ENCODE results near the gene HACE1. TPM values are rescaled to one million over a fixed set of nuclear protein-coding genes. Genes with fewer than 3 reads are reported as not detected.

Gene HACE1
- total and polyA plus RNA-seq, 2 donors from 2014 or later = 6.2 to 12.3 TPM

- Histone ChIP-seq H3K9ac (ENCODE audit: low read length in 3 of 3) (no peak overlapping the region), H3K36me3 (ENCODE audit: control insufficient read depth in 2 of 3, insufficient read depth in 3 of 3, low read length in 3 of 3) (no peaks in the 10 kb centered on the region), H3K27ac (ENCODE audit: low read depth in 2 of 2, low read length in 2 of 2) (peak overlapping the region; percentile 18 to 23), H3K27me3 (ENCODE audit: control insufficient read depth, insufficient read depth, low read length) (no peaks in the 10 kb centered on the region), H3K4me3 (ENCODE audit: low read length in 3 of 3) (no peak overlapping the region), H3K9me3 (ENCODE audit: control insufficient read depth in 2 of 3, insufficient read depth in 1 of 3, low read length in 3 of 3) (no peaks in the 10 kb centered on the region), H3K4me1 (ENCODE audit: control insufficient read depth in 2 of 3, insufficient read depth in 2 of 3, low read depth in 1 of 3, low read length in 3 of 3) (peaks cover 0 to 4% (median 3%) of the 10 kb centered on the region in 3 donors)
- DNase-seq (peak in 2 of 5 donors; percentile 44 to 51), FAIRE-seq (no peak)
- no peak for TF ChIP-seq CTCF (IDR thresholded peaks at IDR 0.05; ENCODE audit: borderline replicate concordance, extremely low read depth, insufficient read depth)
- intact Hi-C loops (cut with DNase I) = no loop called here
These were observed 173.1 kb downstream of the HACE1 start for GRCh38 chr6:104686550-104687175.

DNA sequence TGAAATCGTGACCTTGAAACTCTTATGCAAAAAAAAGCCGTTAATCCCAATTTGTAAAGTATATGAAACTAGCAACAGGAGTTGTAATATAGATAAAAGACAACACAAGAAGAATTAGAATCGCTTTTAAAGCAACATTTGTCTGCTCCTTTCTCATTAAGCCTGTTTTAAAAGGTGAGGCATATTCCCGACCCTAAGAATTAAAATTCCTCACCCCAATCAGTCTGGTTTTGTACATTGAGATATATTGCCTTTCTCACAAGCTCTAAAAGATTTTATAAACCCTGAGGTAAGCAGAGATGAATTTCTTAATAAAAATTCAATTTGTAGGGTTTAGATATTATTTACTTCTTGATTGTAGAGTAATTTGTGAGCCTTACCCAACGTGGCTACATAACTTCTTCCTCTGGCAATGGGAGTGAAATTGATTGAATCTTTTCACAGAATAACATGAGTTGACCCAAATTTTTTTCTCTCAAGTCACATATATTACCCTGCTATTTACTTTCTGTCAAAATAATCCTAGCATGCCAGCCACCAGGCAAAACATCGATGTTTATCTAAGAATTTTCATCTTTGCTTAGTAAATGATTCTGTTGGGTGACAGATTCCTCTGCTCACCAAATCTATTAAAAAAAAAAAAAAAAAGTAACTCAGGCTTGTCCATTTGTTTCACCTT, 173.7 kb downstream of the HACE1 start:
- Histone ChIP-seq H3K9me3 (ENCODE audit: control insufficient read depth in 2 of 3, insufficient read depth in 1 of 3, low read length in 3 of 3) (no peaks in the 10 kb centered on the region), H3K36me3 (ENCODE audit: control insufficient read depth in 2 of 3, insufficient read depth in 3 of 3, low read length in 3 of 3) (no peaks in the 10 kb centered on the region), H3K4me1 (ENCODE audit: control insufficient read depth in 2 of 3, insufficient read depth in 2 of 3, low read depth in 1 of 3, low read length in 3 of 3) (peaks cover 0 to 4% (median 3%) of the 10 kb centered on the region in 3 donors), H3K27ac (ENCODE audit: low read depth in 2 of 2, low read length in 2 of 2) (no peak overlapping the region), H3K27me3 (ENCODE audit: control insufficient read depth, insufficient read depth, low read length) (no peaks in the 10 kb centered on the region), H3K4me3 (ENCODE audit: low read length in 3 of 3) (no peak overlapping the region), H3K9ac (ENCODE audit: low read length in 3 of 3) (no peak overlapping the region)
- DNase-seq (no peak), FAIRE-seq (no peak)
- no peak for TF ChIP-seq CTCF (IDR thresholded peaks at IDR 0.05; ENCODE audit: borderline replicate concordance, extremely low read depth, insufficient read depth)
- intact Hi-C loops (cut with DNase I) = no loop called here

DNA sequence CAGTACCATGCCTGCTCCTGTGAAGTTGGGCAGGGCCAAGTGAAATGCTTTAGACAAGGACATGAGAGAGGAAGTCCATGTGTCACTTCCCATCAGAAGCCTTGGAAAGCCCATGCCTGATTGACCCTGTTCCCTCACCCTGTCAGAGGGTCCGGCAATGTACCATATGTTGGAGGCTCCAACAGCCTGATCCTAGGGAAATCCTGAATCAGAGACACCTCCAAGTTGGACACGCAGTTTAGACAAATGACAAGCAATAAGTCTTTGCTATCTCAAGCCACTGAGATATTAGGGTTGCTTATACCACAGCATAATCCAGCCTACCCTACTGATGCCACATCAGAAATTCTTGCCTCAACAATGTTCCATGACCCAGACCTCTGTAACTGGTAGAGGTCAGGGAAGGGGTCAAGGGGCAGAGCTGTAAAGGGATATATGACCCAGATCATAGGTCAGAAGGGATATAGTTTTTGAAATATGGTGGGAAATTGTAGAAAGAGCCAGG, 174.8 kb downstream of the HACE1 start:
- intact Hi-C loops (cut with DNase I) = no loop called here
- no peaks in the 10 kb centered on the region for H3K9me3 ChIP-seq (ENCODE audit: control insufficient read depth in 2 of 3, insufficient read depth in 1 of 3, low read length in 3 of 3)
- no peaks in the 10 kb centered on the region for H3K36me3 ChIP-seq (ENCODE audit: control insufficient read depth in 2 of 3, insufficient read depth in 3 of 3, low read length in 3 of 3)
- H3K9ac ChIP-seq (ENCODE audit: low read length in 3 of 3) = no peak overlapping the region
- no peak overlapping the region for H3K27ac ChIP-seq (ENCODE audit: low read depth in 2 of 2, low read length in 2 of 2)
- no peak for FAIRE-seq
- peaks cover 0 to 4% (median 3%) of the 10 kb centered on the region in 3 donors for H3K4me1 ChIP-seq (ENCODE audit: control insufficient read depth in 2 of 3, insufficient read depth in 2 of 3, low read depth in 1 of 3, low read length in 3 of 3)
- no peak for DNase-seq
- no peak for TF ChIP-seq CTCF (IDR thresholded peaks at IDR 0.05; ENCODE audit: borderline replicate concordance, extremely low read depth, insufficient read depth)
- no peak overlapping the region for H3K4me3 ChIP-seq (ENCODE audit: low read length in 3 of 3)
- no peaks in the 10 kb centered on the region for H3K27me3 ChIP-seq (ENCODE audit: control insufficient read depth, insufficient read depth, low read length)
